HG02610 (cell line): Measurements from ENCODE around the gene PIAS3.
A peak's percentile ranks its signal among the peaks of the same experiment; 100 is the strongest.
"Not testable (repeated sequence)": the region's sequence is repeated elsewhere in the genome, so short reads cannot be mapped to it uniquely, and the experiment has no call there.

Experiments
- ATAC-seq: cut with Tn5 transposase; IDR thresholded peaks from one replicate; pipeline ENCODE4 v1.9.1; 2021; ENCODE audit warnings: mild to moderate bottlenecking, moderate library complexity; ENCODE audit not compliant: unreplicated experiment

Gene PIAS3

DNA sequence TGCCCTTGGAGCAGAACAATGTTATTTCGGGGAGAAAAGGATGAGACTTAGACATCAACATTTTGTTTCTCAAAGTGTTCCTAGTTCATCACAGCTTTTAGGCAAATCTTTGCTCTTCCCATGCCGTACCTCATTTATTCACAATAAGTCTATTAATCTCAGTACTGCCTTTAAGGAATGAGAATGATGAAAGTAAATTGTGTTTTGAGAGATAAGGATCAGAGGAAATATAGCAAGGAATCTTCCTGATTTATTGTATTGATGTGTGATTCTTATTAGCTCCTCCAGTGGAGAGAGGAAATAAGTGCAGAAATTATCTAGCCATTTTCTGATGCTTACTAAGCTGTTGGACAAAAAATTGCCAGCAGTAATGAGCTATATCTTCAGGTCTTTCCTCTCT, 32.9 kb downstream of the PIAS3 start:
- no peak for ATAC-seq

DNA sequence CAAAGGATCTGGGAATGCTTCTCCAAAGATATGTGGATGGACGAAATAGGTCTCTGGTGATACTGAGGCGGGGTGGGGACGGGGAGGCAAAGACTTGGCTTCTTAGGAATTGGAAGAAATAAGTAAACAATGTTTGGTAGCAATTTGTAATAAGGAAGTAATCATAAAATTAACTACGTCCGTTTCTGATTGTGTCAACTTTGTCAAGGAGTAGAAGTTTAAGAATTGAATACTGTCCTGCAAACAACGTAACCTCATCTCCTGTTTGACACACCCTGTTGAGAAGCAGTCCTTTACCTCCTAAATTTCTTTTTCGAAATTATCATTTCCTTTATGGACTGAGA, 34.4 kb downstream of the PIAS3 start:
- ATAC-seq: no peak

DNA sequence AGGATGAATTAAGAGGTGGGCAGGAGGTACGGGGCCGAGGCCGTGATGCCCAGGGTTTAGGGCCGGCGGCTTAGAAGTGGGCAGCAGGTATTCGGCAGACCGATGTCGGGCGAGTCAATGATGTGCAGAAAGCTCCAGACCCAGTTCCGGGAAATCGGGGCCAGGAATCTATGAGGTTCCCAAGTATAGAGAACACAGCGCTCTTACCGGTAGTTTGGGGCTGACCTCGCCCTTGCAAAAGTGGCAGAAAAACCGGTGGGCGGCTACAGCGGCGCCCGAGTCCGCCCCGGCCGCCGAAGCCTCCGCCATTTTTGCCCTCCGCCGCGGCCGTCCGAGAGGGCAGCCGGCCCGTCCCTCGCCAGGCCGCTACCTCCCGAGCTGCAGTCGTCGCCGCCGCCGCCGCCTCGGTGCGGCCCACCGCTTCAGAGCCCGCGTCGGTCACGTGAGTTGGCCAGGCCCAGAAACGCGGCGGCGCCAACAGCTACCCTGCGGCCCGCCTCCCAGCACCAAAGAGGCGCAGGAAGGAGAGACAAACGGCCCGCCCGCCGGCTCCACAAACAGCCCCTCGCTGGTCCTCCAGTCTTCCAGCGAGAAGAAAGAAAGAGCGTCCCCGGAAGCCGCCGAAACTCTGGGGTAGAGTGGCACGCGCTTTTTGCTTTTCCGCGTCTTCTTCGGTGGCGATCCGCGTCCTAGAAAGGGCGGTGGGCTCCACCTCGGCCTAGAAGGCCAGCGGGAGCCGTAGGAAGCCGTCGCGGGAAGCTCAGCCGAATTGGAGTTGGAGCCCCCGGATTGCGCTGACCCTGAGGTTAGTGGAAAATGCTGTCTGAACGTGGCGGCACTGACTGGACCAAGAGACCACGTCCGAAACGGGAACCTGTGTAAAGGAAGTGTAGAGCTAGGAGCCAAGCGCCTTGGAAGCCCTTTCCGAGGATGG, 35.0 kb downstream of the PIAS3 start, which contains the start of the genes POLR3C and RNF115:
Gene POLR3C (plus strand): TSS at position 636 of the 934 bp plus-strand sequence. CDS start 1,577 bp downstream, outside the sequence.
Gene RNF115 (minus strand): TSS at position 531 of the 934 bp plus-strand sequence. CDS start 222 bp downstream, at position 309.
- peak; percentile 91 for ATAC-seq

DNA sequence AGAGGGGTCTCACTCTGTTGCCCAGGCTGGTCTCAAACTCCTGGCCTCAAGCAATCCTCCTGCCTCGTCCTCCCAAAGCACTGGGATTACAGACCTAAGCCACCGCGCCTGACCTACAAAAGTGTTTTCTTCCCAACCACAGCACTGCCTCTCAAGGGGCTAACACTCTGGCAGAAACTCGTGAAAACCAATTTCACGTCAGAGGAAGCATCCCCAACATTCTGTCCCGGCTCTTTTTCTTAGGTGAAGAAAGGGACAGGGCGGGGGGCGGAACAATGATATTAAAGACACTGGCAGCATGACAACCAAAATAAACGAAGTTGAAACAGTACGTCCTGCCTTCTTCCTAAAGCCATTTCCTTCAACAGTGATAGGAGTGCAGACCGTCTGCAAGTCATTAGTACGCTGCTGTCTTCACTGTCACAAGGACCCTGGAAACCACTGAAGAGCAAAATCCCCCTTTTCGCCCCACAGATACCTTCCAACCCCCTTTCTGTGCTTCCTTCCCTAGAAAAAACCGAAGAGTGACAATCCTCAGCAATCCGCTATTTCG, 36.0 kb downstream of the PIAS3 start:
- not testable (repeated sequence) for ATAC-seq

DNA sequence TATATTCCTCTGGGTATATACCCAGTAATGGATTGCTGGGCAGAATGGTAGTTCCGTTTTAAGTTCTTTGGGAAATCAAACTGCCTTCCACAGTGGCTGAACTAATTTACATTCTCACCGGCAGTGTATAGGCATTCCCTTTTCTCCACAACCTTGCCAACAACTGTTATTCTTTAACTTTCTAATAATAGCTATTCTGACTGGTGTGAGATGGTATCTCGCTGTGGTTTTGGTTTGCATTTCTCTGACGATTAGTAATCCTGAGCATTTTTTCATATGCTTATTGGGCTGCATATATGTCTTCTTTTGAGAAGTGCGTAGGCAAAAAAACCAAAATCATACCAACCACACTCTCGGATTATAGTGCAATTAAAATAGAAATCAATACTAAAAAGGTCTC, 40.8 kb downstream of the PIAS3 start:
- ATAC-seq: not testable (repeated sequence)

DNA sequence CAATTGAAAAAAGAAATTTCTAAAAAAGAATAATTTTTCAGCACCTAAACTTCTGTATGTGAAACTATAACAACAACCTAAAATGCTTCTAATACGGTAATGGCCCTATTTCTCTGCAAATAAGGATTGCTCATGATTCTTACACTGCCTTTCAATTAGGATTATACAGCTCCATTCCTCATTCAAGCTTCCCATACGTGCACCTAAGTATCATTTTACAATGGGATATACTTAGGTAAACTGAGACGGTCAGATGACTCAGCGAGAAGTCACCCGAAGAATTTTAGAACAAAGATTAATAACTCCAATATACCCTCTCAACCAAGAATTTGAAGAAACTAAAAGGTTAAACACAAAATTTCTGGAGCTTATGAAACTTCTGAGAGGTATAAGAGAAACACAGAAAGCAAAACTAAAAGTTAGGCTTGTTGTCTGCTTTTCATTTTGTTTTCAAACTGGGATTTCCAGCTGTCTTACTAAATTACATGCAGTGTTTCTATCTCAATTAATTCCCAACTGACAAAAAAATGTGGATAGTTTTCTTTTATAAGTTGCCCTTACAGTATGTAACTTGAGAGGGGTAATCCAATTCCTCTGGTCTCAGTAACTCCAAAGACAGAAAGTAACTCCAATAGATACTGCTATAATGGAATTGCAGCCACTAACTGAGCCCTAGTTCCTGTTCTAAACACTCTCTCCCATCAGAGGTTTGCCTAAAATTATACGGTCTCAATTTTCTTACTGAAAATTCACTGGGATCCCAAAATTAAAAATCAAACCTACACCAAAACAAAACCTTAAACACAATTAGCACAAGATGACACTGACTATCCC, 45.7 kb downstream of the PIAS3 start:
- not testable (repeated sequence) for ATAC-seq

DNA sequence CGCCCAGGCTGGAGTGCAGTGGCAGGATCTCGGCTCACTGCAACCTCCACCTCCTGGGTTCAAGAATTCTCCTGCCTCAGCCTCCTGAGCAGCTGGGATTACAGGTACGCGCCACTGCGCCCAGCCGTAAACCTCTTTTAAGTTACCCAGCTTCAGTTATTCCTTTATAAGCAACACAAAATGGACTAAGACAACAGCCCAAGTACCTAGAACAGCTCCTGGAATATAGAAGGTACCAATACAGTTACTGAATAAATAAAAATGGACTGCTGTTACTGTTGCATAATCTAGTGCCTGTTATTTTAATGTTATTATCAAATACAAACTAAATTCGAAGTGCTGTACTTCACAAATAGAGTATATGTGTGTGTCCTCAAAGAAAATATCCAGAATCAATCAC, 52.0 kb downstream of the PIAS3 start:
- ATAC-seq: no peak

DNA sequence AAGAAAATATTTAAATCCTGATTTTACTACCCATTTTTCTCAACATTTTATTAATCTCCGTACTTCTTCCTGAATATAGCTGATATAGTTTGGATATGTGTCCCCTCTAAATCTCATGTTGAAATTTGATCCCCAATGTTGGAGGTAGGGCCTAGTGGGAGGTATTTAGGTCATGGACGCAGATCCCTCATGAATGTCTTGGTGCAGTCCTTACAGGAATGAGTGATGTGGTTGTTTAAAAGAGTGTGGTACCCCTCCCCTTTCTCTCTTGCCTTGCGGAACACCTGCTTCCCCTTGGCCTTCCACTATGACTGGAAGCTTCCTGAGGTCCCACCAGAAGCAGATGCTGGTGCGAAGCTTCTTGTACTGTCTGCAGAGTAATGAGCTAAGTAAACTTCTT, 52.5 kb downstream of the PIAS3 start:
- no peak for ATAC-seq

DNA sequence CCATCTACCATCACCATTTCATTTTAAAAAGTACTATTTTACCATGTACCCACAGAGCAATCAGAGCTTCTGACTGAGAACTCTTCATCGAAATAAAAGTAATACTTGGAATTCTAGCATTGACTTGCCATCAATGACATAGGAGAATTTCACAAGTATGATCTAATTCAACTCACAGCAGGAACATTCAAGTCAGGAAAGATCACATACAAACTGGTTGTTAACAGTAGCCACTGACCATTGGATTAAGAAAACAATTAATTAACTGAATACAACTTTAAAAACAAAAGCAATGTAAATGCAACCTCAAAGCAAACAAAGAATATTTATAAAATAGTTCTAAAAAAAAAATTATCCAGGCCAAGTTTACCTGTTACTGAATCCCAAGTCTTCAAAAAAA, 53.8 kb downstream of the PIAS3 start:
- ATAC-seq: no peak

DNA sequence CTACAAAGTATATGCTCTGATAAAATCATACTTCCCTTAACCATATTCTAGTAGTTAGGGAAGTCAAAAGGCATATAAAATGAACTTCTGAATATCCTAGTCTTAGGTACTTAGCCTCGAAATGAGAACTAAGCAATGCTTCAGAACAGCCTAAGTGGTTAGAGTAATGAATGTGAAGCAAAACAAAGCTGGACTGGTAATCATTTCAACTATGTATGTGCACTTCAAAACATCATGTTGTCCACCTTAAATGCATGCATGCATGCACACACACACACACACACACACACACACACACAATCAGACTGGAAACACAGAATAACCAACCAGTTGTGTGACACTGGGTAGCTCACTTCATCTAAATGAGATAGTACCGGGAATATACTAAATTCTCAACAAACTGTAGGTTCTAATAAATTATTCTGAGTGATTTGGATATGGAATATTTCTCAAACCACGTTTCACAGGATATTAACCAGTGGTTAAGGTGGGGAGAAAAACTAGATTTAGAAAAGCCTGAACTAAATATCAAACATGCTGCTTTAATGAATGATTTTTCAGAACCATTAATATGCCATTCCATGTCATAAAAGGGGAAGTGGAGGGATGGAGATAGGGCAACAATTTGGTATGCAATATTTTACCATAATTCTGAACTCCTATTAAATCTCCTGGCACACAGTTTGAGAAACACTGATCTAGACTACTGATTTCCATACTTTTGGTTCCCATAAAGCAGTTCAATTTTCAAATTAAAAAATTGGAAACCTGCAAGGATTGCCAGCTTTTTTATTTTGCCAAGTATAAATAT, 54.4 kb downstream of the PIAS3 start:
- no peak for ATAC-seq

DNA sequence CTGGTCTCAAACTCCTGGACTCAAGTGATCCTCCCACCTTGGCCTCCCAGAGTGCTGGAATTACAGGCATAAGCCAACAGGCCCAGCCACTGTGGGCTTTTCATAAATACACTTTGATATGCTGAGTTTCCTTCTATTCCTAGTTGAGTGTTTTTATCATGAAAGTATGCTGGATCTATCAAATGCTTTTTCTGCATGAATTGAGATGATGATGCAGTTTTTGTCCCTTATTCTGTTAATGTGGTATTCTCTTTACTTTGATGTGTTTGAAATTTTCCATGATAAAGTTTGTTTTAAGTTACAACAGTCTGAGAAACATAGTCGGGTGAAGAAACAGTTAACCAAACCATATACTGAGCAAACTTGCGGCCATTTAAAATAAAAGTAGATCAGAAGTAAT, 59.1 kb downstream of the PIAS3 start:
- no peak for ATAC-seq
